GM12891 (cell line): ENCODE results near the gene SLC16A4.

ENCODE experiments used
- POLR2A ChIP-seq: IDR thresholded peaks from 2 replicates; pipeline ENCODE4 v1.6.1; 2011; ENCODE audit warnings: low read depth, low read length, control low read depth
- POLR2AphosphoS5 ChIP-seq: IDR thresholded peaks from 2 replicates; pipeline ENCODE4 v1.6.1; 2011; ENCODE audit warnings: low read depth, low read length, control low read depth

- TF ChIP-seq POLR2A (no peak), POLR2AphosphoS5 (no peak)
Measured at GRCh38 chr1:110328274-110328673, 62.6 kb downstream of the SLC16A4 start.
